ENCODE results near the gene TTBK1.

Gene TTBK1

DNA sequence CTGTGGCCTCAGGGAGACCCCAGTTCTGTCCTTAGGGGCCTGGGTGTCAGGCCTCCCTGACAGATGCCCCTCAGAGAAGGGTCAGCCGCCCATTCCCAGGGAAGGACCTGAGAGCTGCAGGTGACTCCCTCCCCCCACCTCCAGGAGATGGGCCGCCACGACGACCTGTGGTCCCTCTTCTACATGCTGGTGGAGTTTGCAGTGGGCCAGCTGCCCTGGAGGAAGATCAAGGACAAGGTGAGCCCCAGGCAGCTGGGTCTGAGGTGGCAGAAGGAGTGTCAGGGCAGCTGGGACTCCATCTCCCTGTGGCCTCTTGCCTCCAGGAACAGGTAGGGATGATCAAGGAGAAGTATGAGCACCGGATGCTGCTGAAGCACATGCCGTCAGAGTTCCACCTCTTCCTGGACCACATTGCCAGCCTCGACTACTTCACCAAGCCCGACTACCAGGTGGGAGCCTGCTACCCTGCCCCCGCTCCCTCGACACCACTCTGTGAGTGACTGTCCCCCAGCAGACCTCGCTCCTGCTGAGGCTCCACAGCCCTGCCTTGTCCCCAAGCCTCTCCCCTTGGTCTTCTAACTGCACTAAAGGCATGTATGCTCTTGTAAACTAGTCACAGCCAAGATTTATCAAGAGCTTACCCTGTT is 12.2 kb downstream of the TTBK1 start:
- DNase-seq (ENCODE audit: low read depth) = no peak

DNA sequence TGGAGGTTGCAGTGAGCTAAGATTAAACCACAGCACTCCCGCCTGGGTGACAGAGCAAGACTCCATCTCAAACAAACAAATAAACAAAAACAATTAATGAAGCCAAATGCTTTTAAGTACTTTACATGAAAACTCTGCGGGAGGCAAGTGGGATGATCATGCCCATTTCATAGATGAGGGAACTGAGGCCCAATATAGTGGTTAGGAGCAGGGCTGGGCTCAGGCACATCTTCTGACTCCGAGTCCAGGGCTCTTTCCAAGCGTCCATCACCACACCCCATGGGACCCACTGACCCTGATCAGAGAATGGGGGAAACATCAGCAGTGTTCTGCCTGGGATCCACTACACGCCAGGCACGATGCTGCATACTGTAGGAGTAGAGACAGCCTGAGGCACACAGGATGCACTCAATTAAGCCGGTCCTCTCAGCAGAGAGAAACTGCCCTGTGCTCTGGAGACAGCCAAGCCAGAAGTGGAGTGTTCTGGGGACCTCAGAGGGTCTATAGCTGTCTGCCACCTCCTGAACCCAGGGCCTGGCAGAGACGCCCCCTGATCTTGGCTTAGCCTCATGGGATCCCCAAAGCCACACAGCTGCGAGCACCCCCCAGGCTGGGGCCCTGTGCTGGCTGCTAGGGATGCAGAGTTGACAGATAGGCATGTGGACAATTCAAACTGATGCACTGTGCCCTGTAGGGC is 13.5 kb downstream of the TTBK1 start:
- no peak for DNase-seq (ENCODE audit: low read depth)

DNA sequence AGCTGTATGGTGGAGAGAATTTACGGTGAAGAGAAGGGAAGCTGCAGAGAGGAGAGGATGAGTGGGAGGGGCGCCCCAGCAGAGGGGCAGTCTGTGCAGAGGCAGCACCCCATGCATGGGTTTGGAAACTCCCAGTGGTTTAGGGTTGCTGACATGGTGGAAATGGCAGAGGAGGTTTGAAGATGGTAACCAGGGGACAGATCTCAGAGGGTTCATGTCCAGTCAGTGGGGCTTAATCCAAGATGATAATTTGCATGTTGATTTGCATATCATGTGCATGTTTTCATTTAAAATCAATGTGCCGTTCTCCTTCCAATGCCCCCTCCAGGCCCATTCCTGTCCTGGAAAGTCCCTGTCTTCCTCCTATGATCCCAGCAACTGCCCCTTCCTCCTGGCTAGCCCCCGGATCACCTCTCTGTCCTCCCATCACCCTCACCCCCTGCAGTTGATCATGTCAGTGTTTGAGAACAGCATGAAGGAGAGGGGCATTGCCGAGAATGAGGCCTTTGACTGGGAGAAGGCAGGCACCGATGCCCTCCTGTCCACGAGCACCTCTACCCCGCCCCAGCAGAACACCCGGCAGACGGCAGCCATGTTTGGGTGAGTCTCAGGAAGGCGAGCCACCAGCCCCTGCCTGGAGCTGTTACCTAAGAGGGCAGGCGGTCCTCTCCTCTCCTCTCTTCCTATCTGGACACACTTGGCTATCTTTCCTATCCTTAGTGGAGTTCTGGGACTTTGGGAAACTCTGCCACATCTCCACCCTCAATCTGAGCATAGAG is 14.3 kb downstream of the TTBK1 start:
- DNase-seq (ENCODE audit: low read depth) = no peak

DNA sequence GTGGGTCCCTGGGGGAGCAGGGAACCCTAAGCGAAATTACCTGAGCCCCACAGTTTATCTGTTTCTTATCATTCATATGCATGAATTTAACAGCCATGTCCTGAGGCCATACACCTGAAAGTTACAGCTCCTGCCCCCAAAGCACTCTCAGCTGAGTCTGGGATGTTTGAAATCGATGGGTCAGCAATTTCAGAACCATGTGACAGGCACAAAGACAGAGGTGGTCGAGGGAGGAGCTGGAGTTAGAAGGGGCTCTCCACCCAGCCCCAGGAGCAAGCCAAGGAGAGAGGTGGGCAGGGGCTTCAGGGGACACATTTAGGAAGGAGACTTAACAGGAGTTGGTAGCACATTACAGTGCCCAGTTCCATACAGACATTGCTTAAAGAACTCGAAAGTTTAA is 14.9 kb downstream of the TTBK1 start:
- DNase-seq (ENCODE audit: low read depth) = no peak

DNA sequence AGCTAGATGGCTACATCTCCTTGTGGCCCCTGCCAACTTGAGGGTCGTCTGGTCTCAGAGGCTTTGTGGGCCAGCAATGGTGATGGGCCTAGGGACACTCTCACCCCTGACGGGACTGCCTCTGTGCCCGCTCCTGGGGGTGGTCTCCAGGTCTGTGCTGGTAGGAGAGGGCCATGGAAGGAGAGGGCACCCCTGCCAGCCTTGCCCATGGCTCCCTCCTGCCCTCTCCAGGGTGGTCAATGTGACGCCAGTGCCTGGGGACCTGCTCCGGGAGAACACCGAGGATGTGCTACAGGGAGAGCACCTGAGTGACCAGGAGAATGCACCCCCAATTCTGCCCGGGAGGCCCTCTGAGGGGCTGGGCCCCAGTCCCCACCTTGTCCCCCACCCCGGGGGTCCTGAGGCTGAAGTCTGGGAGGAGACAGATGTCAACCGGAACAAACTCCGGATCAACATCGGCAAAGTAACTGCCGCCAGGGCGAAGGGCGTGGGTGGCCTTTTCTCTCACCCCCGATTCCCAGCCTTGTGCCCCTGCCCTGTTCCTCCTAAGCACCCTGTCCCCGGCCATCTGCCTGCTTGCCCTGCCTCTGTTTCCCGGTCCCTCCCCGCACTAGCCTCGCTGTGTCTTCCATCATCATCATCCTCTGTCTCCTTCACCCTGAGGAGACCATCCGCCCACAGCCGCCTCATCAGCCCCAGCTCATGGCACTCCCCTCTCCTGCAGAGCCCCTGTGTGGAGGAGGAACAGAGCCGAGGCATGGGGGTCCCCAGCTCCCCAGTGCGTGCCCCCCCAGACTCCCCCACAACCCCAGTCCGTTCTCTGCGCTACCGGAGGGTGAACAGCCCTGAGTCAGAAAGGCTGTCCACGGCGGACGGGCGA is 15.8 kb downstream of the TTBK1 start:
- DNase-seq (ENCODE audit: low read depth) = no peak

DNA sequence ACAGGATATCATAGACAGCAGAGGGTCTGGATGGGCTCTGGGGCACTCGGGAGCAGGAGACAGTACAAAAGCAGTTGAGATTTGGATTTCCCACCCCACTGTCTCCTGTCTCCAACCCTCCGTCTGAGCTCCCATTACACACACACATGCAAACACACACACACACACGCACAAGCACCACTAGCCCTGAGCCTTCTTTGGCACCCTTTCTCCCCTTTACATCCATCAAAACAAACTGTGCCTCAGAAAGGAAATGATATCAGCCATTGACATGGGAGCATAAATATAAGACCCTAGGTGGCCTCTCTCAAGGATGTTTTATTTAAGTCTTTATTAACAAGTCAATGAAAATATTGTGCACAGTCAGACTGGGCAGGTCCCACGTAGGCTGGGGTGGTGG is 17.5 kb downstream of the TTBK1 start:
- no peak for DNase-seq (ENCODE audit: low read depth)

DNA sequence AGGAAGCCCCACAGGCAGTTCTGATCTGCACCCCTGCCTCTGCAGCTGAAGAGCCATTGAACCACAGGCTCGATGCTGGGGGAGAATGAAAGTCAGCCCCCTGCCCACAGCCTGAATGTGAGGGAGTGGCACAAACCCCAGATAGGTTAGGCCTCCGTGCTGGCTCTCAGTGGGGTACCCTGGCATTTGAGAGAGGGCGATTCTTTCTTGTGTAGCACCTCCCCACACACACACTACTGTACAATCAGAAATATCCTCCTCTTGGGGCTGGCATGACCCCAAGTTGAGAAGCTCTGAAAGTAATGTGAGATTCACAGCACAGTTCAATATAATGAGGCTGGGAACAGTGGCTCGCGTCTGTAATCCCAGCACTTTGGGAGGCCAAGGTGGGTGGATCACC is 17.9 kb downstream of the TTBK1 start:
- no peak for DNase-seq (ENCODE audit: low read depth)

DNA sequence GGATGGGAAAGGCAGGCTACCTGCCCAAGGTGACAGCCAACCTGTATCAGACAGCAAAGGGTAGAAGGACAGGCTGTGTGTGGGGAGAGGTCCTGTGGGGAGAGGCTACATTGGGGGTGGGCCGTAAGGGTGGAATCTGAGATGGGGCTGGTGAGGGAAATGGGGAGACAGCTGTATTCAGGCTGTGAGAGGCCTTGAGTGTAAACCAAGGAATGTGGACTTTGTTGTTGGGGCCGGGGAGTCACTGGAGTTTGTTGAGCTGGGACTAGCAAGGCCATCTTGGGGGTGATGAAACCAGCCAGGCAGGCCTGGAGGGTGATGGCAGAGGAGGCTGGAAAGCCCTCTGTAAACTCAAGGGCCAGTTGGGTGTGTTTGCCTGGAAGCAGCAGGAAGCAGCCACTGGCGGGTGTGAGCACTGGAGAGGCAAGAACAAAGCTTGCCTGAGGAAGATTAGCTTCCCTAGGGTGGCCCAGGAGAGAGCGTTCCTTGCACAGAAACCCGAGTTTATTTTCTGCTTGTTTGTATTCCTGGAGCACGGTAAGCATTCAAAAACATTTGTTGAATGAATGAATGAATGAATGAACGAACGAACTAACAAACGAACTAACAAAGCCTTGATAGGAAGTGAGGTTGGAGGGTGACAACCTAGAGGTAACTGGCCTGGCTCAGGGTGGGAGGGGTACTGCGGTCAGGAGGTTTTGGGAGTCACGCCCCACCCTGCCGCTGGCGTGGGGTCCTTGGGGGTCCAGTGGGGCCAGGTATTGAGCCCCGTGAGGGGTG is 18.9 kb downstream of the TTBK1 start:
- no peak for DNase-seq (ENCODE audit: low read depth)

DNA sequence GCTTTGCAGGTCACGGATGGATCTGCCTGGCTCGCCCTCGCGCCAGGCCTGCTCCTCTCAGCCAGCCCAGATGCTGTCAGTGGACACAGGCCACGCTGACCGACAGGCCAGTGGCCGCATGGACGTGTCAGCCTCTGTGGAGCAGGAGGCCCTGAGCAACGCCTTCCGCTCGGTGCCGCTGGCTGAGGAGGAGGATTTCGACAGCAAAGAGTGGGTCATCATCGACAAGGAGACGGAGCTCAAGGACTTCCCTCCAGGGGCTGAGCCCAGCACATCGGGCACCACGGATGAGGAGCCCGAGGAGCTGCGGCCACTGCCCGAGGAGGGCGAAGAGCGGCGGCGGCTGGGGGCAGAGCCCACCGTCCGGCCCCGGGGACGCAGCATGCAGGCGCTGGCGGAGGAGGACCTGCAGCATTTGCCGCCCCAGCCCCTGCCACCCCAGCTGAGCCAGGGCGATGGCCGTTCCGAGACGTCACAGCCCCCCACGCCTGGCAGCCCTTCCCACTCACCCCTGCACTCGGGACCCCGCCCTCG is 19.6 kb downstream of the TTBK1 start:
- DNase-seq (ENCODE audit: low read depth) = no peak

DNA sequence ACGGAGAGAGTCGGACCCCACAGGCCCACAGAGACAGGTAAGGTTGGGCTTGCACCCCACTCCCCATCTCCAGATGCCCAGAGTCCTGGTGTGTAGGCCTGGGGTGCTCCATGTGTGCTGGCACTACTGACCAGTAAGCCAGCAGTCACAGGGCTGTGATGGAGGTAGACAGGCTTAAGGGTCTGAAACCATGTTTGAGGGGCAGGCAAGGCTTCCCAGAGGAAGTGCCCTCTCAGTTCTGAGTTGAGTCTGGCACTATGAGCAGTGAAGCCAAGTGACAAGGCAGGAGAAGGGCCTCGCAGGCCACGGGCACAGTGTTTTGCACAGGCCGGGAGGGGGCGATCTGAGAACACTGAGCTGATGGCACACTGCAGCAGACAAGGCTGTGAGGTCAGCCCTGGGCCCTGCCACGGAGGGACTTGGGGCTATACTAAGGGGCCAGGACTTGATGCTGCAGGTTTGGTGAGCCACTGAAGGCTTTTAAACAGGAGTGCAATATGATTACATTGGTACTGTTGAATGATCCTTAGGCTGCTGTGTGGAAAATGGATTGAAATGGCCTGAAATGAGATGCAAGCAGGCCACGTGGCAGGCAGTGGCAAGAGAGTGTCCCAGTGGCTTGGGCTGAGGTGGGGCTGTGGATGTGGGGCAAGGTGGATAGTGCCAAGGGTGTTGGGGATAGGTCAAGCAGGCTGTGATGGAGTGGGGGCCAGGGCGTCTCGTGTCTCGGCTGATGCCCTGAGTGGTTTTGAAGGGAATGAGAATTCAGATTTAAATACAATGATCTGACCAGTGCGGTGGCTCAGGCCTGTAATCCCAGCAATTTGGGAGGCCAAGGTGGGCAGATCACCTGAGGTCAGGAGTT is 20.3 kb downstream of the TTBK1 start:
- peak; percentile 46 for DNase-seq (ENCODE audit: low read depth)

DNA sequence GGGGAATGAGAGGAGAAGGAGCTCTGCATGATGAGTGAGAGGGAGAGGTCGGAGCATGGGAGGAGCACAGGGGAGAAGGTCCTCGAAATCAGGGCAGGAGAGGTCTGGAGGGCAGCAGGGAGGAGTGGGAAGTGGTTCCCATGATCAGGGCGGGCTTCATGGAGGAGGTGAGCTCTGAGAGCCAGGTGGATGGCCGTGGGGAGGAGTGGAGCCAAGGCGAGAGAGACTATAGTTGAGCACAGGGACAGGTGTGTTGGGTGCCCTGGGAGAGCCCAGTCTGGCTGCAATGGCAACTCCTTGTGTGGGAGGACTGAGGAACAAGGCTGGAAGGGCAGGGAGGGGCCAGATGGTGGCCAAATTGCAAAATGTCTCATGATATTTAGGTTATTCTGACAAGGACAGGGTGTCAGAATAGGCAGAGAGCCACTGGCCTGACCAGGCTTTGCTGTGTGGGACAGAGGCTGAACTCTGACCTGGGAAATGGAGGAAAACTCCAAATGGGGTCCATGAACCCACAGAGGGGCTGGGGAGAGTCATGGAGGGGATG is 21.4 kb downstream of the TTBK1 start:
- DNase-seq (ENCODE audit: low read depth) = no peak

DNA sequence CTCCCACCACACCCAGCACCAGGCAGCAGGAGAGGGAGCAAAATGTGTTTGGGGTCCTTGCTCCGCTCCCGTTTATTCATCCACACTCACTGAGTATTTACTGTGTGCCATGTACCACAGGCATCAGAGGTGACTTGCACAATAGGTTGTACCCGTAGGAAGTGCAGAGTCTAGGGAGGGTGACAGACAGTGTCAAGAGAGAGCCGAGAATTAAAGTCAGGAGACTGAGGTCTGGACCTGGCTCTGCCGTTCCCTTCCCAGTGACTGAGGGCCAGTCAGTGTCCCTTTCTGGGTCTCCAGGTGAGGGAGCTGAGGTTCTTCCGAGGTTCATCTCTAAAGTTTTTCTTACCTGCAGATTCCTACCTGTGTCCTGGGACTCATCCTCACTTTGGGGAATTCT is 22.3 kb downstream of the TTBK1 start:
- no peak for DNase-seq (ENCODE audit: low read depth)

DNA sequence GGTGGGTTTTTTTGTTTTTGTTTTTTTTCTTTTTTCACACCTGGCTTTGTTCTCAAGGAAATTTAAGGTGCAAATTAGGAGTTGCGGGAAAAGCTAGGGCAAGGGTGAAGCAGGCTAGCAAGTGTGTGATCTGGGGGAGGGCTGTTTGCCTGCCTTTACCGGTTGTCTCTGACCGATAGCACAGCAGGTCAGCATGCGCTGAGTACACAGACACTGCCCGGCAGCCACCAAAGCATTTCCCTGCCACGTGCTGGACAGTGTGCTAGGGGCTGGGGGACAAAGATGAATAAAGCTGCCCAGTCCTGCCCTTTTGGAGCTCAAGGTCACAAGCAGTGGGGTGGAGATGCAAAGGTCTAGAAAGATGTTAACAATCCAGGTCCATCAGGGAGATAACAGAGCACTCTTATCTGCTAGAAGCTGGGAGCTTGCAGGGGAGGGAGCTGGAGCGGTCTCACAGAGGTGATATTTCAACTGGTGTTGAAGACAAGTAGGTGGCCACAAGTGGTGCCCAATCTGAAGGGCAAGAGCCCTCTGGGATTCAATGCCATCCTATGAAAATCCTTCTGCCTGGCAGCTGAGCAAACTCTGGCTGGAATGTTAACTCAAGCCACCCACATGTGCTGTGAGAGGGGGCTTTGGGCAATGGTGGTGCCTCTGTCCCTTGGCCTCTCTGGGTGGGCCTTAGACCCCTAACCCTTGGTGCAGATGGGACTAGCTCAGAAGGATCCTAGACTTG is 24.5 kb downstream of the TTBK1 start:
- no peak for DNase-seq (ENCODE audit: low read depth)

DNA sequence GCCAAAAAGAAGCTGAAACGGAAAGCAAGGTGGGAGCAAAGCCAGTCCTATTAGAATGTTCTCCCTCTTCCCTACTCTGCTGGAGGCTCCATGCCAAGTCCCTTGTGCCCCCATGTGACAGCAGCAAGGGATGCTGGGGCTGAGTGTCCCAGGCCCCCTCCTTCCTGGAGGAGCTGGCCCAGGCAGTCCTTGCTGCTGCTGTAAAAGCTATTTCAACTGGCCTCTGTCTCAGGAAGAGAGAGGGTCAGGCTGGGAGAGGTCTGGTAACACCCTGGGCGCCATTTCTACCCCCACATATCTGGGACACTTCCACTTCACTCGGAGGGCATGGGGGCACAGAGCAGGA is 25.0 kb downstream of the TTBK1 start:
- no peak for DNase-seq (ENCODE audit: low read depth)

DNA sequence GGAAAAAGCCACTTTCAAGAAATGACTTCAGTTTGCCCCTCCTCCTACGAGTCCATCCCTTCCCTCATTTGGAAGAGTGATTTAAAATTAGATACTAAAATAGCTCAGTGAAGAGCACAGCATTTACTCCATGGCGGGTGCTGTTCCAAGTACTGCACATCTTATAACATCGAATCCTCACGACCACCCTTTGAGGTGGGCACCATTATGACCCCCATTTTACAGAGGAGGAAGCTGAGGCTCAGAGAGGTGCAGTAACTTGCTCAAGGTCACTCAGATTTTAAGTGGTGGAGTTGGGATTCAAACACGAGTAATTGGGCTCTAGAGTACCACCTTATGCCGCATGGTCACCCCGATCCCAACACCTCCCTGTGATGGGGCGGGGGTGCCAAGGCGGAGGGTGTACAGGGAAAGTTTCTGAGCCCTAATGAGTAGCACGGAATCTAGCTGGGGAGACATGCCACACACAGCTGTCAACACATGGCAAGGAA is 25.5 kb downstream of the TTBK1 start:
- no peak for DNase-seq (ENCODE audit: low read depth)

DNA sequence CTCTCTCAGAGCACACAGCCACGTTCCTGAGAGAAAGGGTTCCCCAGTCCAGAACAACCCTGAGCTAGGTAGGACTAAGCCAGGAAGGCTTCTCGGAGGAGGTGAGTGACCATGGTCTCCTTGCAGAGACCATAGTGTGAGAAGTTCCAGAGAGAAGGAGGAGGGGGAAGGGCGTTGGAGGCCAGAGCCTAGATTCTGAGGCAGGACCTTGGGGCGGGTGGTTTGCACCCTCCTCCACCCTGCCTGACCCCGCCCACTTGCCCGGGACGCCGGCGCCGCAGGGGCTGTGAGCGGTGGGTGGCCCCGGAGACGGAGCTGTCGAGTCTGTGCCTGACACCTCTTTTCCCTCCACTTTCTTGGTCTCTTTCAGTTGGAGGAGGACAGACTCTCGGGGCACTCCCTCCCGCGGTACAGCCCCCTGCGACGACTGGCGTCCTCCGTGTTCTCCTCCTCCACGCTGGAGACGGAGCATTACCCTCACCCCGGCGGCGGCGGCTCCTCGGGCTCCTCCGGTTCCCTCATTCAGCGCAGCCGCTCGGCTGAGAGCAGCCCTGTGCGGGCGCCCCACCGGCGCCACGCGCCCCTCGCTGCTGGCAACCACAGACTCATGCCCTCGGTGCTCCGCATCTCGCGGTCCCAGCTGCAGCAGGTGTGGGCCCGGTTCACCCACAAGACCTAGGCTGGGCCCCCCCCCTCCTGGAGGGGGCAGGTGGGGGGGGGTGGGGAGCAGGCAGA is 26.2 kb downstream of the TTBK1 start:
- DNase-seq (ENCODE audit: low read depth) = no peak

DNA sequence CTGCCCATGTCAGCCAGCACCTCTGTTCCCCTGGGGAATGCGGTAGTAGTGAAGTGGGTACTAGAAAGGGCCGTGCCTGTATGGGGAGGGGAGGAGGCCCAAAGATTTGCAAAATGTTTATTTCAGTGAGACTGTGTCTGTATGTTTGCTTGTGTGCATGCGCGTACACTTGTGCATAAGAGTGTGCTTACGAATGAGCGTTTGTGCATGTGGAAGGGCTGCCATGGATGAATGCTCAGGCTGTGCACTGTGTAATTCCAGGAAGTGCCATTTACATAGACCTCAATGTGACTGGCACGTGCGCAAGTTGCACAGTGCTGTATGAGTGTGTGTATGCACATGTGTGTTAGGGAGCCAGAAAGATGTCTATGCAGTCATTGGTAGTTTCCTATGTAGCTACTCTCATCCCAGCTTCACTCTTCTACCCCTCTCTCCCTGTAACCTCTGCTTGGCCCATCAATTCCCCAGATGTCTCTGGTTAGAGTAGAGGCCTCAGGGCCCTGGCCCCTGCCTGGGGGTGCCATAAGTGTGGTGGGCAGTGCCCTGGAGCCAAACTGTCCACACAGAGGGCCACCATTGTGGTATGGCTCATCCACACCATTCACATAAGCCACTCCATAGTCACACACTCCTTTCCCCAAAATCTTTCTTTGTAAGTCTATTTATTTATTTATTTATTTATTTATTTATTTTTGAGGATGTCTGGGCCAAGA is 28.0 kb downstream of the TTBK1 start:
- no peak for DNase-seq (ENCODE audit: low read depth)

DNA sequence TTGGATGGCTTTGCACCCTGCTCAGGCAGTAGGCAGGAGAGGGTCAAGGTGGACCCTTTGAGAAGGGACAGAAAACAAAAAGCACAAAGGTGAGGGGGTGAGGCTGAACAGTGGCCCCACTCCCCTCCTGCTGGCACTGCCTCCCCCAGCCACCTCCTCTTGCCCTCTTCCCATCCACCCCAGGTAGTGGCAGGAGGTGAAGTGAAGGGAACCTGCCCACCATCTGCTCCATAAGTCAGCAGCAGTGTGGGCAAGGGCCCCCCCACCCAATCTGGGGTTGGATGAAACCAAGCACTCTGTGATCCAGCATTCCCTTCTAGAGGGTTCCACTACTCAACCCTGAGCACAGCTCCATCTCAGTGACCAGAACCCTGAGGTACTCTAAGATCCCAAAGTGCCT is 28.7 kb downstream of the TTBK1 start:
- no peak for DNase-seq (ENCODE audit: low read depth)

All from T-helper 22 cell (primary cell).